H1 (cell line): ENCODE data around the gene RHOU. TPM values are rescaled to one million over a fixed set of nuclear protein-coding genes. Genes with fewer than 3 reads are reported as not detected.

Experiments used
- CHD2 ChIP-seq: IDR thresholded peaks from 2 replicates; pipeline ENCODE4 v1.6.1; 2012; ENCODE audit warnings: low read length, improper control_type of control experiment
- EGR1 ChIP-seq: IDR thresholded peaks from 2 replicates; pipeline ENCODE4 v1.6.1; 2011; ENCODE audit warnings: low read depth, low read length, borderline replicate concordance
- KDM5A ChIP-seq: fragments of 200-600 bp; IDR thresholded peaks from 2 replicates; pipeline ENCODE4 v1.7.1; 2012; ENCODE audit warnings: mild to moderate bottlenecking, low read length, inconsistent platforms, mixed read lengths
- RAD21 ChIP-seq, 2 experiments: IDR thresholded peaks in 1 of 2; conservative IDR thresholded peaks in 1 of 2; 2 replicates each; pipeline ENCODE4 v1.6.1; 2011; ENCODE audit warnings: low read depth in 2 of 2, low read length in 2 of 2, improper control_type of control experiment in 1 of 2, inconsistent platforms in 1 of 2, mild to moderate bottlenecking in 1 of 2, moderate library complexity in 1 of 2
- TCF12 ChIP-seq: IDR thresholded peaks from 2 replicates; pipeline ENCODE4 v1.6.1; 2011; ENCODE audit warnings: low read depth, mild to moderate bottlenecking, low read length
- polyA plus RNA-seq, 7 experiments: library from polyadenylated mRNA; depleted of rRNA in 3 of 7; stranded (reverse) in 5 of 7; unstranded in 2 of 7; fragments of >200 nt in 5 of 7; fragments of 200-250 nt in 2 of 7; gene quantifications; 1 replicate in 5 of 7; 2 replicates in 1 of 7; 4 replicates in 1 of 7; pipeline versions ENCODE4 v1.2.1 to v1.2.3, GENCODE V29; 2011 to 2013; ENCODE audit warnings: missing spikeins in 2 of 7, mixed read lengths in 2 of 7
- total RNA-seq: library from RNA; stranded (reverse); fragmentation: NEBNext Ultra II Directional; extraction: Animal tissue kit (Norgen Biotek cat#: 25700); gene quantifications from 2 replicates; pipeline ENCODE4 v1.2.1, GENCODE V29; 2021

The RHOU gene
- total and polyA plus RNA-seq, 2 of the 8 experiments (the other 6 are each of a cell fraction or from before 2014, with no cell fraction given): 3.0 to 3.4 TPM

- no peak for TF ChIP-seq KDM5A
- TF ChIP-seq RAD21 (IDR thresholded peaks at IDR 0.05 in 1 of 2, conservative IDR thresholded peaks at IDR 0.05 in 1 of 2; ENCODE audit: low read depth in 2 of 2, low read length in 2 of 2): no peak
- no peak for TF ChIP-seq TCF12
- no peak for TF ChIP-seq EGR1
- TF ChIP-seq CHD2: no peak
Measured at GRCh38 chr1:228687587-228687986, 47.7 kb upstream of the RHOU start (continued).
